HepG2 (cell line): ENCODE results near the gene XRCC5. TPM values are rescaled to one million over a fixed set of nuclear protein-coding genes. Genes with fewer than 3 reads are reported as not detected.
A peak's percentile ranks its signal among the peaks of the same experiment; 100 is the strongest.

ENCODE experiments used
- ATAC-seq: fragments of 200-7000 bp; cut with Tn5 transposase; 3 replicates; pipeline ENCODE4 v1.9.1; 2020; ENCODE audit warnings: mild to moderate bottlenecking, moderate library complexity
- BruUV-seq: library from RNA; stranded (reverse); fragments of 400-500 nt; replicated peaks from 2 replicates; lab custom pipeline; 2021; lab: Mats Ljungman, UMichigan
- CTCF ChIA-PET: fragments of 300-600 bp; formaldehyde crosslinking; extraction: SDS; loops from one replicate; lab custom pipeline; 2021; ENCODE audit warnings: low total read pairs, inconsistent platforms, low intra/inter-chr PET ratio; lab: Yijun Ruan, JAX
- POLR2A ChIA-PET: fragments of 350-600 bp; sonication (Branson Sonifier 250); formaldehyde crosslinking; loops from one replicate; lab custom pipeline; 2020; ENCODE audit warnings: antibody characterized with exemption, inconsistent platforms; lab: Yijun Ruan, JAX
- DNase-seq: peaks from one replicate; pipeline ENCODE4 v3.0.0-alpha.2; 2015; ENCODE audit warnings: low spot score
- FAIRE-seq: peaks from 3 replicates; lab custom pipeline; 2011; peaks lifted over from hg19 to GRCh38; lab: Jason Lieb, UNC
- H2AFZ ChIP-seq: one replicate; pipeline ENCODE4 v1.6.1; 2011; ENCODE audit warnings: low read length, inconsistent platforms
- H3K27ac ChIP-seq: fragments of 300-600 bp; 3 replicates; pipeline ENCODE4 v1.8.0; 2011; ENCODE audit warnings: mixed run types, mild to moderate bottlenecking, mixed read lengths, low read length, inconsistent platforms; ENCODE audit not compliant: insufficient read depth; ENCODE audit errors: extremely low read length
- H3K27me3 ChIP-seq, 2 experiments: fragments of 200-600 bp in 1 of 2; 2 replicates in 1 of 2; 3 replicates in 1 of 2; pipeline versions ENCODE4 v1.6.0 to v1.8.0; 2011; ENCODE audit warnings: low read length in 2 of 2, mild to moderate bottlenecking in 2 of 2, moderate library complexity in 2 of 2, inconsistent platforms in 1 of 2; ENCODE audit not compliant: insufficient read depth in 2 of 2, control insufficient read depth in 1 of 2
- H3K36me3 ChIP-seq, 2 experiments: fragments of 200-600 bp in 1 of 2; replicated peaks in 1 of 2; 2 replicates in 1 of 2; 3 replicates in 1 of 2; pipeline versions ENCODE4 v1.5.1 to v1.8.0; 2011; ENCODE audit warnings: low read length in 2 of 2, inconsistent platforms in 1 of 2; ENCODE audit not compliant: insufficient read depth in 2 of 2, control insufficient read depth in 1 of 2
- H3K4me1 ChIP-seq: 2 replicates; pipeline ENCODE4 v1.5.1; 2012; ENCODE audit warnings: low read length, inconsistent platforms; ENCODE audit not compliant: insufficient read depth
- H3K4me2 ChIP-seq: 2 replicates; pipeline ENCODE4 v1.6.0; 2011; ENCODE audit warnings: low read depth, low read length, inconsistent platforms
- H3K4me3 ChIP-seq, 3 experiments: fragments of 200-600 bp in 1 of 3; sonication (generic), shearing (Covaris generic) in 1 of 3; replicated peaks in 1 of 3; 2 replicates each; pipeline ENCODE4 v1.5.1; 2011 to 2016; ENCODE audit warnings: low read length in 3 of 3, inconsistent platforms in 2 of 3, low read depth in 2 of 3, mild to moderate bottlenecking in 2 of 3, control low read depth in 1 of 3, mixed read lengths in 1 of 3; ENCODE audit not compliant: insufficient read depth in 1 of 3
- H3K79me2 ChIP-seq: one replicate; pipeline ENCODE4 v1.6.1; 2011; ENCODE audit warnings: low read length, inconsistent platforms; ENCODE audit not compliant: insufficient read depth
- H3K9ac ChIP-seq: 2 replicates; pipeline ENCODE4 v1.6.0; 2011; ENCODE audit warnings: mild to moderate bottlenecking, low read depth, low read length, inconsistent platforms; ENCODE audit not compliant: insufficient read depth
- H3K9me3 ChIP-seq: 2 replicates; pipeline ENCODE4 v1.5.1; 2012; ENCODE audit warnings: mild to moderate bottlenecking, low read length
- H4K20me1 ChIP-seq: 2 replicates; pipeline ENCODE4 v1.6.0; 2011; ENCODE audit warnings: inconsistent platforms, mild to moderate bottlenecking, low read length, moderate library complexity; ENCODE audit not compliant: insufficient read depth
- EHMT2 ChIP-seq: fragments of 200-600 bp; sonication (generic); IDR thresholded peaks from 2 replicates; pipeline ENCODE4 v1.7.0; 2017; ENCODE audit warnings: antibody characterized with exemption, low read depth, low read length, borderline replicate concordance
- FOXO1 ChIP-seq: sonication (generic); formaldehyde crosslinking; IDR thresholded peaks from 2 replicates; pipeline ENCODE4 v1.4.0; 2020; ENCODE audit warnings: missing genetic modification reagents
- RELA ChIP-seq: sonication (generic); formaldehyde crosslinking; IDR thresholded peaks from 2 replicates; pipeline ENCODE4 v1.4.0; 2020; ENCODE audit warnings: missing genetic modification reagents
- ZBTB7A ChIP-seq: sonication (generic); formaldehyde crosslinking; IDR thresholded peaks from 2 replicates; pipeline ENCODE4 v1.8.0; 2022; ENCODE audit warnings: mild to moderate bottlenecking, missing genetic modification reagents
- ZNF12 ChIP-seq: sonication (generic); formaldehyde crosslinking; IDR thresholded peaks from 2 replicates; pipeline ENCODE4 v1.5.0; 2020; ENCODE audit warnings: missing genetic modification reagents
- ZNF124 ChIP-seq: sonication (generic); formaldehyde crosslinking; IDR thresholded peaks from 2 replicates; pipeline ENCODE4 v1.4.0; 2020; ENCODE audit warnings: missing genetic modification reagents
- ZNF136 ChIP-seq: sonication (generic); formaldehyde crosslinking; IDR thresholded peaks from 2 replicates; pipeline ENCODE4 v1.8.1; 2022; ENCODE audit warnings: low read depth, mild to moderate bottlenecking, moderate library complexity, missing genetic modification reagents
- ZNF446 ChIP-seq: sonication (generic); formaldehyde crosslinking; IDR thresholded peaks from 2 replicates; pipeline ENCODE4 v1.5.0; 2020; ENCODE audit warnings: mild to moderate bottlenecking, missing genetic modification reagents
- ZNF614 ChIP-seq: IDR thresholded peaks from 2 replicates; pipeline ENCODE4 v1.6.1; 2018; ENCODE audit warnings: missing biosample characterization, missing genetic modification reagents, inconsistent platforms, borderline replicate concordance
- ZNF883 ChIP-seq: sonication (generic); formaldehyde crosslinking; IDR thresholded peaks from 2 replicates; pipeline ENCODE4 v1.5.1; 2020; ENCODE audit warnings: mild to moderate bottlenecking, missing genetic modification reagents; ENCODE audit errors: not compliant biosample characterization
- ZSCAN29 ChIP-seq: sonication (generic); formaldehyde crosslinking; conservative IDR thresholded peaks from 2 replicates; pipeline ENCODE4 v1.4.0; 2020; ENCODE audit warnings: mild to moderate bottlenecking, missing genetic modification reagents
- WGBS: methylation state at CpG from one replicate; pipeline ENCODE4 v1.1.6; 2017; ENCODE audit warnings: low lambda C conversion rate; 5-methylcytosine and 5-hydroxymethylcytosine counted together
- in situ Hi-C: cut with HindIII; loops from 2 replicates; pipeline ENCODE4 v1.10.0; 2017; ENCODE audit warnings: low pct_unique_long_range_greater_than_20kb; ENCODE audit not compliant: extremely low pct_ligation_motif_present
- intact Hi-C: fragments of 100-400 bp; cut with micrococcal nuclease; formaldehyde crosslinking; loops from one replicate; pipeline ENCODE4 v1.10.0; 2022; ENCODE audit not compliant: unreplicated experiment
- polyA plus RNA-seq, 8 experiments: library from polyadenylated mRNA; depleted of rRNA in 3 of 8; stranded (reverse) in 7 of 8; unstranded in 1 of 8; fragments of >200 nt; fragmentation: Illumina TruSeq in 4 of 8; extraction: Trizol in 4 of 8; gene quantifications; 2 replicates each; pipeline versions ENCODE4 v1.2.1 to v1.2.3, GENCODE V29; 2011 to 2016; ENCODE audit warnings: low read depth in 4 of 8, missing spikeins in 1 of 8, mixed read lengths in 1 of 8; ENCODE audit not compliant: insufficient read depth in 1 of 8
- total RNA-seq, 5 experiments: library from RNA; depleted of rRNA; stranded (reverse); fragments of >200 nt; fragmentation: Illumina TruSeq; extraction: Trizol; gene quantifications; 2 replicates each; pipeline ENCODE4 v1.2.3, GENCODE V29; 2016; ENCODE audit warnings: low read depth in 1 of 5
- TF ChIP-seq, protein P1 (sequence below), 2 experiments: fragments of 450-650 bp in 1 of 2; sonication (generic) in 1 of 2; formaldehyde crosslinking; IDR thresholded peaks; 2 replicates each; pipeline versions ENCODE4 v1.5.0 to v1.8.0; 2020 to 2022; ENCODE audit warnings: mild to moderate bottlenecking in 1 of 2, missing genetic modification reagents in 1 of 2
- TF ChIP-seq, protein P2 (sequence below): sonication (generic); formaldehyde crosslinking; IDR thresholded peaks from 2 replicates; pipeline ENCODE4 v1.5.1; 2020; ENCODE audit warnings: mild to moderate bottlenecking, missing genetic modification reagents

XRCC5 gene
- total and polyA plus RNA-seq, 2 of the 13 experiments (the other 11 are each of a cell fraction or from before 2014, with no cell fraction given) = 264 to 454 TPM

GRCh38 chr2:216229277-216229914, 120.2 kb downstream of the XRCC5 start (continued):
- TF ChIP-seq, protein P1, sequence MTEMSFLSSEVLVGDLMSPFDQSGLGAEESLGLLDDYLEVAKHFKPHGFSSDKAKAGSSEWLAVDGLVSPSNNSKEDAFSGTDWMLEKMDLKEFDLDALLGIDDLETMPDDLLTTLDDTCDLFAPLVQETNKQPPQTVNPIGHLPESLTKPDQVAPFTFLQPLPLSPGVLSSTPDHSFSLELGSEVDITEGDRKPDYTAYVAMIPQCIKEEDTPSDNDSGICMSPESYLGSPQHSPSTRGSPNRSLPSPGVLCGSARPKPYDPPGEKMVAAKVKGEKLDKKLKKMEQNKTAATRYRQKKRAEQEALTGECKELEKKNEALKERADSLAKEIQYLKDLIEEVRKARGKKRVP (CRISPR knock-in tag; IDR thresholded peaks at IDR 0.05) = no peak
- TF ChIP-seq ZNF614 (CRISPR knock-in tag) (no peak), ZNF883 (no peak), ZNF124 (CRISPR knock-in tag) (no peak), ZNF446 (no peak), EHMT2 (no peak), RELA (CRISPR knock-in tag) (no peak)
- TF ChIP-seq, protein P2, sequence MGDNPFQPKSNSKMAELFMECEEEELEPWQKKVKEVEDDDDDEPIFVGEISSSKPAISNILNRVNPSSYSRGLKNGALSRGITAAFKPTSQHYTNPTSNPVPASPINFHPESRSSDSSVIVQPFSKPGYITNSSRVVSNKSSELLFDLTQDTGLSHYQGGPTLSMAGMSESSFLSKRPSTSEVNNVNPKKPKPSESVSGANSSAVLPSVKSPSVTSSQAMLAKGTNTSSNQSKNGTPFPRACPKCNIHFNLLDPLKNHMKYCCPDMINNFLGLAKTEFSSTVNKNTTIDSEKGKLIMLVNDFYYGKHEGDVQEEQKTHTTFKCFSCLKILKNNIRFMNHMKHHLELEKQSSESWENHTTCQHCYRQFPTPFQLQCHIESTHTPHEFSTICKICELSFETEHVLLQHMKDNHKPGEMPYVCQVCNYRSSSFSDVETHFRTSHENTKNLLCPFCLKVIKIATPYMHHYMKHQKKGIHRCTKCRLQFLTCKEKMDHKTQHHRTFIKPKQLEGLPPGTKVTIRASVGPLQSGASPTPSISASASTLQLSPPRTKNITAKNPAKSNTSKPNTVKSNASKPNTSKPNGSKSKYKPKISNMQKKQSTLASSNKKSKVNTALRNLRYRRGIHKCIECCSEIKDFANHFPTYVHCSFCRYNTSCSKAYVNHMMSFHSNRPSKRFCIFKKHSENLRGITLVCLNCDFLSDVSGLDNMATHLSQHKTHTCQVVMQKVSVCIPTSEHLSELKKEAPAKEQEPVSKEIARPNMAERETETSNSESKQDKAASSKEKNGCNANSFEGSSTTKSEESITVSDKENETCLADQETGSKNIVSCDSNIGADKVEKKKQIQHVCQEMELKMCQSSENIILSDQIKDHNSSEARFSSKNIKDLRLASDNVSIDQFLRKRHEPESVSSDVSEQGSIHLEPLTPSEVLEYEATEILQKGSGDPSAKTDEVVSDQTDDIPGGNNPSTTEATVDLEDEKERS (CRISPR knock-in tag) = no peak

DNA sequence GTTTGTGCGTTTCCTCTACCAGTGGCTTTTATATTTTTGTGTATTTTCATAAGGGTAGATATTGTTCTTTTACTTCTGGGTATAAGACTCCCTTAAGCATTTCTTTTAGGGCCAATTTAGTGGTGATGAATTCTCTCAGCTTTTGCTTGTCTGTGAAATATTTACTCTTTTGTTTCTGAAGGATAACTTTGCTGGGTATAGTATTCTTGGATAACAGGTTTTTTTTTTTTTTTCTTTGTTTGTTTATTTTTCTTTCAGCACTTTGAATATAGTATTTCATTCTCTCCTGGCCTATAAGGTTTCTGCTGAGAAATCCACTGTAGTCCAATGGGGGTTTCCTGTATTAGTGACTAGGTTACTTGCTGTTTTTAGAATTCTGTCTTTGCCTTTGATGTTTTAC, 122.7 kb downstream of the XRCC5 start:
- no peak for ATAC-seq
- Histone ChIP-seq H3K27ac (no peak overlapping the region), H3K9me3 (peaks cover 23% of the 10 kb centered on the region), H3K9ac (no peak overlapping the region), H4K20me1 (no peaks in the 10 kb centered on the region), H2AFZ (no peak overlapping the region)
- no peak for DNase-seq
- in situ Hi-C loops = no loop called here
- no peak for FAIRE-seq
- no peak for TF ChIP-seq ZBTB7A (CRISPR knock-in tag)
- no peak for TF ChIP-seq ZNF12 (CRISPR knock-in tag)
- TF ChIP-seq FOXO1 (CRISPR knock-in tag) = no peak
- peak; percentile 51; the same call in 1 of the 2 replicates for TF ChIP-seq ZNF136 (CRISPR knock-in tag)
- TF ChIP-seq ZSCAN29 (CRISPR knock-in tag) = no peak
- TF ChIP-seq, all 625 proteins: peak for 1
- ChIA-PET CTCF (no interaction called here), POLR2A (no interaction called here)
- Histone ChIP-seq H3K4me1 (no peaks in the 10 kb centered on the region), H3K4me3 (no peak overlapping the region), H3K79me2 (no peaks in the 10 kb centered on the region), H3K27me3 (no peaks in the 10 kb centered on the region; a peak in 2 of 5 replicates), H3K36me3 (no peaks in the 10 kb centered on the region), H3K4me2 (no peak overlapping the region)
- BruUV-seq = no TSS peak
- intact Hi-C loops = no loop called here
- WGBS = 23% methylated on average over 1 of the region's 1 CpG
